Measurements from ENCODE around the gene NFE2L2.
"Not testable (repeated sequence)": the region's sequence is repeated elsewhere in the genome, so short reads cannot be mapped to it uniquely, and the experiment has no call there.

Gene NFE2L2

GRCh38 chr2:177279847-177280246 is 15.3 kb upstream of the NFE2L2 start:
- DNase-seq: no peak

- DNase-seq: no peak
Measured at GRCh38 chr2:177275743-177276055, 11.2 kb upstream of the NFE2L2 start.

- no peak for DNase-seq
Measured at GRCh38 chr2:177275040-177275742, 10.7 kb upstream of the NFE2L2 start.

GRCh38 chr2:177273408-177273807 is 8.9 kb upstream of the NFE2L2 start:
- DNase-seq: no peak

- DNase-seq: no peak
Measured at GRCh38 chr2:177272765-177273164, 8.2 kb upstream of the NFE2L2 start.

- no peak for DNase-seq
Measured at GRCh38 chr2:177271981-177272666, 7.6 kb upstream of the NFE2L2 start.

GRCh38 chr2:177270531-177270930 is 6.0 kb upstream of the NFE2L2 start:
- no peak for DNase-seq

GRCh38 chr2:177268901-177269300 is 4.4 kb upstream of the NFE2L2 start:
- no peak for DNase-seq

- no peak for DNase-seq
Measured at GRCh38 chr2:177268187-177268871, 3.8 kb upstream of the NFE2L2 start.

- not testable (repeated sequence) for DNase-seq
Measured at GRCh38 chr2:177266955-177267354, 2.4 kb upstream of the NFE2L2 start.

- peak; percentile 49 for DNase-seq
Measured at GRCh38 chr2:177265824-177266817, 1.6 kb upstream of the NFE2L2 start.

- no peak for DNase-seq
Measured at GRCh38 chr2:177264209-177264692, 276 bp downstream of the NFE2L2 start.

- peak; percentile 93 for DNase-seq
Measured at GRCh38 chr2:177263451-177264208, 897 bp downstream of the NFE2L2 start.

GRCh38 chr2:177262958-177263450 is 1.5 kb downstream of the NFE2L2 start:
- DNase-seq: no peak

- no peak for DNase-seq
Measured at GRCh38 chr2:177262092-177262491, 2.4 kb downstream of the NFE2L2 start.

GRCh38 chr2:177261116-177262060 is 3.1 kb downstream of the NFE2L2 start:
- no peak for DNase-seq

- DNase-seq: no peak
Measured at GRCh38 chr2:177260379-177260778, 4.1 kb downstream of the NFE2L2 start.

- DNase-seq: no peak
Measured at GRCh38 chr2:177258059-177258458, 6.5 kb downstream of the NFE2L2 start.

GRCh38 chr2:177257471-177257870 is 7.1 kb downstream of the NFE2L2 start:
- no peak for DNase-seq

- DNase-seq: no peak
Measured at GRCh38 chr2:177256695-177257094, 7.8 kb downstream of the NFE2L2 start.

GRCh38 chr2:177256026-177256425 is 8.5 kb downstream of the NFE2L2 start:
- DNase-seq: no peak
